H1 (cell line): ENCODE data around the gene OGFR. TPM values are rescaled to one million over a fixed set of nuclear protein-coding genes. Genes with fewer than 3 reads are reported as not detected.

Experiments used
- CTCF ChIA-PET: fragments of 300-600 bp; sonication (Branson Sonifier 250); formaldehyde crosslinking; loops from one replicate; lab custom pipeline; 2021; ENCODE audit not compliant: partially characterized antibody; lab: Charles Lee
- POLR2A ChIA-PET: fragments of 300-600 bp; sonication (Branson Sonifier 250); formaldehyde crosslinking; loops from one replicate; lab custom pipeline; 2021; ENCODE audit warnings: inconsistent platforms; ENCODE audit not compliant: partially characterized antibody; lab: Charles Lee
- DNase-seq, 2 experiments: peaks; one replicate each; pipeline versions ENCODE4 v3.0.0 to v3.0.0-alpha.2; 2010 to 2022; ENCODE audit warnings: low spot score in 2 of 2, low read depth in 1 of 2, mixed read lengths in 1 of 2
- FAIRE-seq: peaks from 2 replicates; lab custom pipeline; 2011; peaks lifted over from hg19 to GRCh38; lab: Jason Lieb, UNC
- H2AFZ ChIP-seq: 2 replicates; pipeline ENCODE4 v1.8.1; 2012; ENCODE audit warnings: low read length, inconsistent platforms
- H2AK5ac ChIP-seq: 2 replicates; pipeline ENCODE4 v1.6.1; 2013; ENCODE audit warnings: low read depth, low read length
- H2BK120ac ChIP-seq: replicated peaks from 2 replicates; pipeline ENCODE3; 2013; ENCODE audit warnings: low read depth, low read length, inconsistent platforms
- H2BK12ac ChIP-seq: 2 replicates; pipeline ENCODE4 v1.6.1; 2013; ENCODE audit warnings: low read depth, low read length
- H2BK15ac ChIP-seq: 2 replicates; pipeline ENCODE4 v1.6.1; 2013; ENCODE audit warnings: low read length
- H2BK20ac ChIP-seq: 2 replicates; pipeline ENCODE4 v1.6.1; 2013; ENCODE audit warnings: low read length
- H2BK5ac ChIP-seq: 2 replicates; pipeline ENCODE4 v1.6.1; 2013; ENCODE audit warnings: low read depth, low read length
- H3K14ac ChIP-seq: 2 replicates; pipeline ENCODE4 v1.6.1; 2013; ENCODE audit warnings: inconsistent platforms; ENCODE audit not compliant: insufficient read length
- H3K18ac ChIP-seq: 2 replicates; pipeline ENCODE4 v1.6.1; 2013; ENCODE audit warnings: low read length; ENCODE audit errors: extremely low read depth
- H3K23ac ChIP-seq: 2 replicates; pipeline ENCODE4 v1.6.1; 2013; ENCODE audit warnings: inconsistent platforms; ENCODE audit not compliant: insufficient read length
- H3K23me2 ChIP-seq: 2 replicates; pipeline ENCODE4 v1.6.1; 2013; ENCODE audit warnings: low read depth, low read length
- H3K27ac ChIP-seq: 2 replicates; pipeline ENCODE4 v1.6.1; 2011; ENCODE audit warnings: low read depth, low read length, inconsistent platforms
- H3K27me3 ChIP-seq, 4 experiments: replicated peaks in 1 of 4; 1 replicate in 1 of 4; 2 replicates in 3 of 4; pipeline versions ENCODE4 v1.6.1 to v1.8.1; 2011 to 2013; ENCODE audit warnings: low read length in 3 of 4, mild to moderate bottlenecking in 3 of 4, inconsistent platforms in 2 of 4, mixed read lengths in 2 of 4, moderate library complexity in 1 of 4; ENCODE audit not compliant: control insufficient read depth in 3 of 4, insufficient read depth in 3 of 4; ENCODE audit errors: extremely low read depth in 1 of 4
- H3K36me3 ChIP-seq, 4 experiments: 2 replicates each; pipeline versions ENCODE4 v1.6.1 to v1.8.1; 2011 to 2013; ENCODE audit warnings: mild to moderate bottlenecking in 4 of 4, low read length in 3 of 4, moderate library complexity in 2 of 4, control low read depth in 1 of 4, inconsistent platforms in 1 of 4; ENCODE audit not compliant: insufficient read depth in 4 of 4, control insufficient read depth in 2 of 4
- H3K4ac ChIP-seq: replicated peaks from 2 replicates; pipeline ENCODE3; 2013; ENCODE audit warnings: low read length, low read depth, mixed read lengths, inconsistent platforms; ENCODE audit not compliant: insufficient read length
- H3K4me1 ChIP-seq, 4 experiments: replicated peaks in 1 of 4; 1 replicate in 1 of 4; 2 replicates in 3 of 4; pipeline versions ENCODE4 v1.6.1 to v1.8.1; 2011 to 2013; ENCODE audit warnings: low read length in 3 of 4, inconsistent platforms in 2 of 4, mixed read lengths in 1 of 4; ENCODE audit not compliant: insufficient read depth in 4 of 4, control insufficient read depth in 3 of 4
- H3K4me2 ChIP-seq, 2 experiments: 2 replicates each; pipeline versions ENCODE4 v1.6.1 to v1.8.1; 2011 to 2013; ENCODE audit warnings: low read depth in 2 of 2, low read length in 2 of 2, control low read depth in 1 of 2, inconsistent platforms in 1 of 2, mild to moderate bottlenecking in 1 of 2; ENCODE audit not compliant: insufficient read depth in 1 of 2
- H3K4me3 ChIP-seq, 4 experiments: fragments of 200-600, 300-600 bp in 1 of 4; sonication (generic), shearing (Covaris generic), sonication (Bioruptor Twin) in 1 of 4; 2 replicates each; pipeline versions ENCODE4 v1.5.1 to v1.8.1; 2011 to 2016; ENCODE audit warnings: low read length in 4 of 4, low read depth in 3 of 4, control low read depth in 2 of 4, inconsistent platforms in 2 of 4, mild to moderate bottlenecking in 2 of 4, mixed read lengths in 1 of 4, moderate library complexity in 1 of 4; ENCODE audit not compliant: insufficient read depth in 2 of 4; ENCODE audit errors: extremely low read depth in 1 of 4
- H3K56ac ChIP-seq: replicated peaks from 2 replicates; pipeline ENCODE3; 2013; ENCODE audit warnings: low read depth, mild to moderate bottlenecking, mixed read lengths, low read length, inconsistent platforms; ENCODE audit not compliant: insufficient read length
- H3K79me1 ChIP-seq: 2 replicates; pipeline ENCODE4 v1.6.1; 2013; ENCODE audit warnings: low read depth, low read length, control low read depth
- H3K79me2 ChIP-seq, 2 experiments: 2 replicates each; pipeline versions ENCODE4 v1.6.1 to v1.8.1; 2012 to 2013; ENCODE audit warnings: low read length in 2 of 2, mild to moderate bottlenecking in 2 of 2, inconsistent platforms in 1 of 2; ENCODE audit not compliant: insufficient read depth in 2 of 2, control insufficient read depth in 1 of 2
- H3K9ac ChIP-seq, 4 experiments: replicated peaks in 1 of 4; 1 replicate in 1 of 4; 2 replicates in 3 of 4; pipeline versions ENCODE4 v1.6.1 to v1.8.1; 2011 to 2013; ENCODE audit warnings: low read depth in 3 of 4, low read length in 3 of 4, control low read depth in 2 of 4, mild to moderate bottlenecking in 2 of 4, moderate library complexity in 2 of 4, inconsistent platforms in 1 of 4; ENCODE audit errors: extremely low read depth in 1 of 4
- H3K9me3 ChIP-seq, 2 experiments: 2 replicates each; pipeline versions ENCODE4 v1.6.1 to v1.8.1; 2012 to 2013; ENCODE audit warnings: mild to moderate bottlenecking in 2 of 2, moderate library complexity in 2 of 2, control low read depth in 1 of 2, inconsistent platforms in 1 of 2, low read depth in 1 of 2, low read length in 1 of 2, mixed read lengths in 1 of 2; ENCODE audit not compliant: insufficient read depth in 2 of 2
- H4K20me1 ChIP-seq, 2 experiments: replicated peaks in 1 of 2; 2 replicates each; pipeline versions ENCODE3 to v1.8.1; 2011 to 2013; ENCODE audit warnings: inconsistent platforms in 2 of 2, low read length in 2 of 2, mild to moderate bottlenecking in 1 of 2; ENCODE audit not compliant: insufficient read depth in 2 of 2, control insufficient read depth in 1 of 2
- H4K5ac ChIP-seq: 2 replicates; pipeline ENCODE4 v1.6.1; 2013; ENCODE audit warnings: low read length, low read depth, mixed read lengths, inconsistent platforms; ENCODE audit not compliant: insufficient read length
- H4K8ac ChIP-seq: 2 replicates; pipeline ENCODE4 v1.8.0; 2013; ENCODE audit warnings: mild to moderate bottlenecking, moderate library complexity, low read length, inconsistent platforms; ENCODE audit not compliant: insufficient read depth; ENCODE audit errors: extremely low read depth
- H4K91ac ChIP-seq: replicated peaks from 2 replicates; pipeline ENCODE3; 2013; ENCODE audit warnings: low read length, mixed read lengths, inconsistent platforms; ENCODE audit not compliant: insufficient read length
- KDM1A ChIP-seq: fragments of 200-600, 300-600 bp; sonication (generic); IDR thresholded peaks from 2 replicates; pipeline ENCODE4 v1.7.1; 2016; ENCODE audit warnings: mild to moderate bottlenecking, low read length, borderline replicate concordance
- WGBS, 2 experiments: shearing (Covaris generic) in 1 of 2; methylation state at CpG; one replicate each; pipeline versions ENCODE4 v1.1.6 to v1.1.7; 2013 to 2015; ENCODE audit warnings: low lambda C conversion rate in 2 of 2, mixed read lengths in 2 of 2, inconsistent platforms in 1 of 2, low coverage in 1 of 2, missing lambda C conversion rate in 1 of 2; ENCODE audit not compliant: insufficient replicate concordance in 2 of 2, insufficient coverage in 1 of 2, insufficient read length in 1 of 2; ENCODE audit errors: extremely low coverage in 1 of 2, missing lambda C conversion rate in 1 of 2; 5-methylcytosine and 5-hydroxymethylcytosine counted together
- polyA plus RNA-seq, 7 experiments: library from polyadenylated mRNA; depleted of rRNA in 3 of 7; stranded (reverse) in 5 of 7; unstranded in 2 of 7; fragments of >200 nt in 5 of 7; fragments of 200-250 nt in 2 of 7; gene quantifications; 1 replicate in 5 of 7; 2 replicates in 1 of 7; 4 replicates in 1 of 7; pipeline versions ENCODE4 v1.2.1 to v1.2.3, GENCODE V29; 2011 to 2013; ENCODE audit warnings: missing spikeins in 2 of 7, mixed read lengths in 2 of 7
- total RNA-seq: library from RNA; stranded (reverse); fragmentation: NEBNext Ultra II Directional; extraction: Animal tissue kit (Norgen Biotek cat#: 25700); gene quantifications from 2 replicates; pipeline ENCODE4 v1.2.1, GENCODE V29; 2021

Gene OGFR
- total and polyA plus RNA-seq, 2 of the 8 experiments (the other 6 are each of a cell fraction or from before 2014, with no cell fraction given) = 13.9 to 25.1 TPM

DNA sequence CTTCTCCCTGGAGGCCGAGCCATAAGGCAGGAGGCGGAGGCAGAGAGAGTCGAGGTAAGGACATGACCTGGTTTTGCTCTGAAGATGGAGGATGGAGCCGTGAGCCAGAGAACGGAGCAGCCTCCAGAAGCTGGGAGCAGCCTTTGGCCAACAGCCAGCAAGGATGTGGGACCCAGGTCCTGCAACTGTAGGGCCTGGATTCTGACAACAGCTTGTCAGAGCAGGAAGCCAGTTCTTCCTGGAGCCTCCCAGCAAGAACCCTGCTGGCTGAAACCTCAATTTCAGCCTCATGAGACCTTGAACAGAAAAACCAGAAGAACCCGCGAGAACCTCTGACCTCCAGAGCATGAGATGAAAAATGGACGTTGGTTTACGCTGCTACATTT is 21.7 kb upstream of the OGFR start:
- no peak overlapping the region for H3K23ac ChIP-seq
- H3K27me3 ChIP-seq = no peaks in the 10 kb centered on the region
- no peak overlapping the region for H3K4ac ChIP-seq
- FAIRE-seq = no peak
- TF ChIP-seq KDM1A = no peak
- no peaks in the 10 kb centered on the region for H3K9me3 ChIP-seq
- POLR2A ChIA-PET = interaction anchor here (1.0 kb wide), 1 partner anchor 9 kb away, joined by 5 read pairs; no protein-coding TSS in a partner anchor
- H3K14ac ChIP-seq = no peak overlapping the region
- H4K91ac ChIP-seq = no peak overlapping the region
- H3K79me2 ChIP-seq = no peaks in the 10 kb centered on the region
- H3K4me2 ChIP-seq = no peak overlapping the region
- no peak overlapping the region for H2AK5ac ChIP-seq
- no peak overlapping the region for H2BK5ac ChIP-seq
- H3K4me3 ChIP-seq = no peak overlapping the region
- H3K56ac ChIP-seq = no peak overlapping the region
- H4K8ac ChIP-seq = no peak overlapping the region
- no peak overlapping the region for H3K27ac ChIP-seq
- no peaks in the 10 kb centered on the region for H3K36me3 ChIP-seq
- no peak overlapping the region for H2BK20ac ChIP-seq
- CTCF ChIA-PET = interaction anchor here (0.8 to 2.6 kb wide), 14 partner anchors 9 to 283 kb away, joined by 3 to 21 read pairs (median 4); partner anchors contain the start of gene NTSR1
- DNase-seq = no peak
- H2BK15ac ChIP-seq = no peak overlapping the region
- no peak overlapping the region for H3K18ac ChIP-seq
- 90% methylated on average over 9 of the region's 9 CpGs; no CpG with 5 or more reads in 1 of the 2 experiments for WGBS, 2 experiments
- no peaks in the 10 kb centered on the region for H3K79me1 ChIP-seq
- H4K20me1 ChIP-seq = no peaks in the 10 kb centered on the region
- peaks cover 0 to 8% (median 1%) of the 10 kb centered on the region in 4 experiments; a peak in 2 of 7 replicates for H3K4me1 ChIP-seq
- H2AFZ ChIP-seq = no peak overlapping the region
- no peak overlapping the region for H2BK120ac ChIP-seq
- H4K5ac ChIP-seq = no peak overlapping the region
- H3K23me2 ChIP-seq = no peaks in the 10 kb centered on the region
- 0 out of 2 replicates have a peak overlapping the region, but pooled peaks have one; percentile 39 for H2BK12ac ChIP-seq
- no peak overlapping the region for H3K9ac ChIP-seq
